Hematopoietic multipotent progenitor cell (in vitro differentiated cells): ENCODE results near the gene SLC9A3. TPM values are rescaled to one million over a fixed set of nuclear protein-coding genes. Genes with fewer than 3 reads are reported as not detected.

ENCODE experiments used
- DNase-seq, 3 donors: peaks; one replicate each; pipeline ENCODE4 v3.0.0-alpha.2; 2011 to 2015; ENCODE audit warnings: low read depth in 2 of 3, low spot score in 2 of 3
- total RNA-seq: library from RNA; depleted of rRNA; stranded (reverse); fragments of >200 nt; gene quantifications from one replicate; pipeline ENCODE4 v1.2.3, GENCODE V29; 2012

The SLC9A3 gene
- total RNA-seq, 1 donor: 3.5 TPM

GRCh38 chr5:527646-528628, 3.7 kb upstream of the SLC9A3 start:
- DNase-seq: no peak

- no peak for DNase-seq
These were observed 2.3 kb upstream of the SLC9A3 start for GRCh38 chr5:526456-527088.

GRCh38 chr5:525916-526315, 1.7 kb upstream of the SLC9A3 start:
- no peak for DNase-seq

GRCh38 chr5:524973-525761, 918 bp upstream of the SLC9A3 start:
- DNase-seq: peak in 1 of 3 donors; percentile 23

- no peak for DNase-seq
These were observed 617 bp downstream of the SLC9A3 start for GRCh38 chr5:523441-524222.

GRCh38 chr5:522899-523440, 1.3 kb downstream of the SLC9A3 start:
- no peak for DNase-seq

GRCh38 chr5:522116-522515, 2.1 kb downstream of the SLC9A3 start:
- DNase-seq: no peak

GRCh38 chr5:521680-522079, 2.6 kb downstream of the SLC9A3 start:
- no peak for DNase-seq

GRCh38 chr5:520850-521226, 3.4 kb downstream of the SLC9A3 start:
- no peak for DNase-seq

GRCh38 chr5:520196-520849, 3.9 kb downstream of the SLC9A3 start:
- DNase-seq: no peak

- DNase-seq: no peak
These were observed 5.5 kb downstream of the SLC9A3 start for GRCh38 chr5:518721-519120.

GRCh38 chr5:517535-518100, 6.6 kb downstream of the SLC9A3 start:
- DNase-seq: no peak

GRCh38 chr5:516980-517379, 7.3 kb downstream of the SLC9A3 start:
- no peak for DNase-seq

- no peak for DNase-seq
These were observed 7.8 kb downstream of the SLC9A3 start for GRCh38 chr5:516338-516925.

GRCh38 chr5:515273-515836, 8.9 kb downstream of the SLC9A3 start:
- DNase-seq: no peak

- no peak for DNase-seq
These were observed 9.6 kb downstream of the SLC9A3 start for GRCh38 chr5:514673-515072.

GRCh38 chr5:514101-514485, 10.2 kb downstream of the SLC9A3 start:
- DNase-seq: no peak

GRCh38 chr5:513216-514100, 10.8 kb downstream of the SLC9A3 start:
- no peak for DNase-seq
